GM23248 (cell line): ENCODE measurements around the gene TMEM17. TPM values are rescaled to one million over a fixed set of nuclear protein-coding genes. Genes with fewer than 3 reads are reported as not detected.

Source experiments
- DNase-seq: peaks from one replicate; pipeline ENCODE4 v3.0.0-alpha.2; 2015
- H2AFZ ChIP-seq: fragments of 200-600 bp; sonication (generic); 2 replicates; pipeline ENCODE4 v1.6.1; 2016; ENCODE audit warnings: antibody characterized with exemption
- H3F3A ChIP-seq: fragments of 200-600 bp; sonication (generic); 2 replicates; pipeline ENCODE4 v1.6.1; 2016; ENCODE audit warnings: mild to moderate bottlenecking, antibody characterized with exemption, mixed run types; ENCODE audit not compliant: insufficient read depth
- H3K27ac ChIP-seq: fragments of 200-600 bp; sonication (generic); 2 replicates; pipeline ENCODE4 v1.5.1; 2016; ENCODE audit warnings: mild to moderate bottlenecking
- H3K27me3 ChIP-seq: fragments of 200-600 bp; sonication (generic); replicated peaks from 2 replicates; pipeline ENCODE4 v1.6.1; 2016; ENCODE audit warnings: mild to moderate bottlenecking; ENCODE audit not compliant: insufficient read depth
- H3K36me3 ChIP-seq: fragments of 200-600 bp; sonication (generic); 2 replicates; pipeline ENCODE4 v1.6.1; 2016; ENCODE audit warnings: low read depth, mild to moderate bottlenecking
- H3K4me1 ChIP-seq: fragments of 200-600 bp; sonication (generic); 2 replicates; pipeline ENCODE4 v1.6.1; 2016; ENCODE audit warnings: mild to moderate bottlenecking; ENCODE audit not compliant: insufficient read depth
- H3K4me2 ChIP-seq: fragments of 200-600 bp; sonication (generic); one replicate; pipeline ENCODE4 v1.6.1; 2016; ENCODE audit warnings: mild to moderate bottlenecking; ENCODE audit not compliant: unreplicated experiment
- H3K4me3 ChIP-seq: fragments of 200-600 bp; sonication (generic); 2 replicates; pipeline ENCODE4 v1.5.1; 2016; ENCODE audit warnings: mild to moderate bottlenecking
- H3K79me2 ChIP-seq: fragments of 200-600 bp; sonication (generic); 2 replicates; pipeline ENCODE4 v1.6.1; 2016; ENCODE audit warnings: mild to moderate bottlenecking; ENCODE audit not compliant: insufficient read depth
- H3K9ac ChIP-seq: fragments of 200-600 bp; sonication (generic); 2 replicates; pipeline ENCODE4 v1.6.1; 2016; ENCODE audit warnings: mild to moderate bottlenecking
- H3K9me2 ChIP-seq: fragments of 200-600 bp; sonication (generic); 2 replicates; pipeline ENCODE4 v1.6.1; 2016; ENCODE audit warnings: mixed run types, mild to moderate bottlenecking, moderate library complexity; ENCODE audit not compliant: insufficient read depth
- H3K9me3 ChIP-seq: fragments of 200-600 bp; sonication (generic); one replicate; pipeline ENCODE4 v1.6.1; 2017; ENCODE audit warnings: low read depth
- H4K20me1 ChIP-seq: fragments of 200-600 bp; sonication (generic); 2 replicates; pipeline ENCODE4 v1.6.0; 2016; ENCODE audit not compliant: insufficient read depth
- EZH2 ChIP-seq: fragments of 200-600 bp; sonication (generic); IDR thresholded peaks from 2 replicates; pipeline ENCODE4 v1.6.1; 2018; ENCODE audit warnings: antibody characterized with exemption, mild to moderate bottlenecking; ENCODE audit not compliant: insufficient read depth, poor library complexity, severe bottlenecking
- EZH2phosphoT487 ChIP-seq: fragments of 200-600 bp; sonication (generic); IDR thresholded peaks from 2 replicates; pipeline ENCODE4 v1.6.1; 2018; ENCODE audit warnings: antibody characterized with exemption, moderate library complexity, mild to moderate bottlenecking, low read depth; ENCODE audit not compliant: insufficient read depth
- WGBS, 2 experiments: methylation state at CpG; one replicate each; pipeline ENCODE4 v1.1.6; 2015 to 2017; ENCODE audit warnings: low lambda C conversion rate in 2 of 2, low coverage in 1 of 2; ENCODE audit errors: missing lambda C conversion rate in 2 of 2; 5-methylcytosine and 5-hydroxymethylcytosine counted together
- in situ Hi-C: fragments of 300-500 bp; cut with MboI; formaldehyde crosslinking; loops from 2 replicates; pipeline ENCODE4 v1.15.0; 2020
- polyA plus RNA-seq: library from polyadenylated mRNA; unstranded; fragments of >200 nt; fragmentation: Nextera tagmentation; extraction: Ambion mirVana; gene quantifications from 2 replicates; pipeline ENCODE4 v1.2.1, GENCODE V29; 2016
- total RNA-seq: library from RNA; depleted of rRNA; stranded (reverse); fragments of >200 nt; shearing (Covaris generic); gene quantifications from 2 replicates; pipeline ENCODE4 v1.2.3, GENCODE V29; 2014; rRNA removed

Gene TMEM17
- 3.7 and 8.3 TPM in 2 replicates for total RNA-seq
- polyA plus RNA-seq = 5.7 and 6.0 TPM in 2 replicates

GRCh38 chr2:62505750-62506420 is at the start of gene TMEM17:
TSS of gene TMEM17 (minus strand) at chr2:62506195. CDS start at chr2:62506129, 66 bp downstream.
- peak; percentile 95 for DNase-seq
- Histone ChIP-seq H3K9me3 (no peaks in the 10 kb centered on the region), H2AFZ (peak within 1 kb of the TSS; percentile 95), H3F3A (peaks cover 5% of the 10 kb centered on the region; the same call in 1 of the 2 replicates), H3K9ac (peak within 1 kb of the TSS; percentile 84), H4K20me1 (no peaks in the 10 kb centered on the region), H3K79me2 (no peaks in the 10 kb centered on the region), H3K4me2 (peak within 1 kb of the TSS; percentile 87), H3K4me3 (peak within 1 kb of the TSS; percentile 80), H3K9me2 (no peaks in the 10 kb centered on the region), H3K4me1 (peaks cover 25% of the 10 kb centered on the region), H3K27me3 (no peaks in the 10 kb centered on the region), H3K27ac (peak within 1 kb of the TSS; percentile 80), H3K36me3 (no peaks in the 10 kb centered on the region)
- no peak for TF ChIP-seq EZH2
- TF ChIP-seq EZH2phosphoT487 = no peak
- WGBS, 2 experiments = 1% methylated on average over 57 to 67 of the region's 68 CpGs
- in situ Hi-C loops = no loop called here

- Histone ChIP-seq H3F3A (peaks cover 9% of the 10 kb centered on the region; the same call in 1 of the 2 replicates), H3K27ac (no peak overlapping the region), H2AFZ (no peak overlapping the region), H3K9me2 (no peaks in the 10 kb centered on the region), H3K27me3 (no peaks in the 10 kb centered on the region), H3K4me1 (0 out of 2 replicates have a peak, but pooled peaks cover 6% of the 10 kb centered on the region), H3K79me2 (no peaks in the 10 kb centered on the region), H3K4me3 (no peak overlapping the region), H3K4me2 (no peak overlapping the region), H3K36me3 (no peaks in the 10 kb centered on the region), H3K9me3 (no peaks in the 10 kb centered on the region), H3K9ac (no peak overlapping the region), H4K20me1 (no peaks in the 10 kb centered on the region)
- no peak for TF ChIP-seq EZH2phosphoT487
- no peak for TF ChIP-seq EZH2
- DNase-seq = no peak
- in situ Hi-C loops = no loop called here
Measured at GRCh38 chr2:62554440-62554839, 48.4 kb upstream of the TMEM17 start.

GRCh38 chr2:62550461-62550860 is 44.5 kb upstream of the TMEM17 start:
- H3K4me1 ChIP-seq = 0 out of 2 replicates have a peak, but pooled peaks cover 6% of the 10 kb centered on the region
- peaks cover 9% of the 10 kb centered on the region; the same call in 1 of the 2 replicates for H3F3A ChIP-seq
- no peaks in the 10 kb centered on the region for H3K9me2 ChIP-seq
- no peaks in the 10 kb centered on the region for H3K79me2 ChIP-seq
- no peaks in the 10 kb centered on the region for H4K20me1 ChIP-seq
- H3K9ac ChIP-seq = no peak overlapping the region
- no peaks in the 10 kb centered on the region for H3K9me3 ChIP-seq
- no peak overlapping the region for H3K4me3 ChIP-seq
- DNase-seq = peak; percentile 30
- H3K27me3 ChIP-seq = no peaks in the 10 kb centered on the region
- in situ Hi-C loops = no loop called here
- no peaks in the 10 kb centered on the region for H3K36me3 ChIP-seq
- TF ChIP-seq EZH2phosphoT487 (no peak), EZH2 (no peak)
- no peak overlapping the region for H2AFZ ChIP-seq
- 69 to 70% methylated on average over 2 of the region's 2 CpGs for WGBS, 2 experiments
- H3K4me2 ChIP-seq = no peak overlapping the region
- no peak overlapping the region for H3K27ac ChIP-seq

GRCh38 chr2:62547854-62548253 is 41.9 kb upstream of the TMEM17 start:
- 81 to 92% methylated on average over 3 of the region's 3 CpGs for WGBS, 2 experiments
- Histone ChIP-seq H3K9ac (no peak overlapping the region), H3K36me3 (no peaks in the 10 kb centered on the region), H4K20me1 (no peaks in the 10 kb centered on the region), H3K4me2 (no peak overlapping the region), H3F3A (peaks cover 9% of the 10 kb centered on the region; the same call in 1 of the 2 replicates), H3K4me3 (no peak overlapping the region), H3K9me3 (no peaks in the 10 kb centered on the region), H3K27me3 (no peaks in the 10 kb centered on the region), H3K27ac (no peak overlapping the region), H3K79me2 (no peaks in the 10 kb centered on the region), H3K9me2 (no peaks in the 10 kb centered on the region), H2AFZ (no peak overlapping the region), H3K4me1 (0 out of 2 replicates have a peak, but pooled peaks cover 6% of the 10 kb centered on the region)
- in situ Hi-C loops = no loop called here
- TF ChIP-seq EZH2phosphoT487 = no peak
- TF ChIP-seq EZH2 = no peak
- DNase-seq = peak; percentile 5
